Endodermal cell (in vitro differentiated cells): ENCODE data around the gene MAP3K5. TPM values are rescaled to one million over a fixed set of nuclear protein-coding genes. Genes with fewer than 3 reads are reported as not detected.

ENCODE experiments used
- DNase-seq: peaks from one replicate; pipeline ENCODE4 v3.0.0-alpha.2; 2017
- H3K27ac ChIP-seq: 2 replicates; pipeline ENCODE4 v1.5.1; 2013; ENCODE audit warnings: mild to moderate bottlenecking, low read depth, low read length, moderate library complexity
- H3K27me3 ChIP-seq: 2 replicates; pipeline ENCODE4 v1.6.1; 2013; ENCODE audit warnings: mild to moderate bottlenecking, low read length, moderate library complexity; ENCODE audit not compliant: insufficient read depth, control insufficient read depth, poor library complexity, severe bottlenecking
- H3K36me3 ChIP-seq: 2 replicates; pipeline ENCODE4 v1.7.0; 2013; ENCODE audit warnings: mild to moderate bottlenecking, low read length, moderate library complexity; ENCODE audit not compliant: control insufficient read depth, insufficient read depth
- H3K4me1 ChIP-seq: one replicate; pipeline ENCODE4 v1.7.0; 2013; ENCODE audit warnings: low read length; ENCODE audit not compliant: control insufficient read depth, insufficient read depth
- H3K4me3 ChIP-seq: 2 replicates; pipeline ENCODE4 v1.5.1; 2013; ENCODE audit warnings: mild to moderate bottlenecking, low read length, moderate library complexity
- H3K9ac ChIP-seq: 2 replicates; pipeline ENCODE4 v1.6.1; 2013; ENCODE audit warnings: mild to moderate bottlenecking, low read length, moderate library complexity; ENCODE audit not compliant: poor library complexity, severe bottlenecking; ENCODE audit errors: extremely low read depth
- H3K9me3 ChIP-seq: 2 replicates; pipeline ENCODE4 v1.6.1; 2013; ENCODE audit warnings: mild to moderate bottlenecking, low read length, moderate library complexity; ENCODE audit not compliant: control insufficient read depth
- H3K27ac Mint-ChIP-seq: 2 replicates; pipeline ENCODE4 v1.8.0; 2020; ENCODE audit warnings: mixed read lengths
- H3K27me3 Mint-ChIP-seq: 2 replicates; pipeline ENCODE4 v1.8.0; 2021; ENCODE audit warnings: mild to moderate bottlenecking, mixed read lengths; ENCODE audit not compliant: insufficient read depth
- H3K36me3 Mint-ChIP-seq: 2 replicates; pipeline ENCODE4 v1.8.0; 2020; ENCODE audit warnings: low read depth, mixed read lengths
- H3K4me1 Mint-ChIP-seq: 2 replicates; pipeline ENCODE4 v1.8.0; 2020; ENCODE audit warnings: mixed read lengths
- H3K4me3 Mint-ChIP-seq: 2 replicates; pipeline ENCODE4 v1.8.0; 2020; ENCODE audit warnings: mild to moderate bottlenecking, moderate library complexity, mixed read lengths
- H3K9me3 Mint-ChIP-seq: 2 replicates; pipeline ENCODE4 v1.8.0; 2020; ENCODE audit warnings: mild to moderate bottlenecking, mixed read lengths
- CTCF ChIP-seq: fragments of 200-600 bp; sonication (generic); conservative IDR thresholded peaks from 2 replicates; pipeline ENCODE4 v1.5.0; 2021; ENCODE audit warnings: antibody characterized with exemption, mild to moderate bottlenecking
- WGBS, 2 experiments: methylation state at CpG; one replicate each; pipeline versions ENCODE4 v1.1.5 to v1.1.7; 2013; ENCODE audit warnings: missing lambda C conversion rate in 2 of 2, mixed read lengths in 1 of 2; ENCODE audit not compliant: insufficient coverage in 1 of 2, insufficient read length in 1 of 2; 5-methylcytosine and 5-hydroxymethylcytosine counted together
- total RNA-seq, 2 donors: library from RNA; stranded (reverse); fragmentation: NEBNext Ultra II Directional in 1 of 2; extraction: Animal tissue kit (Norgen Biotek cat#: 25700) in 1 of 2; gene quantifications; 2 replicates in 1 of 2; 3 replicates in 1 of 2; pipeline ENCODE4 v1.2.1, GENCODE V29; 2021

Gene MAP3K5
- total RNA-seq, 2 donors from 2014 or later = 1.6 to 3.4 TPM

- Mint-ChIP-seq H3K36me3 (peaks cover 71% of the 10 kb centered on the region), H3K27me3 (no peaks in the 10 kb centered on the region), H3K9me3 (peaks cover 39% of the 10 kb centered on the region)
These were observed 39.7 kb upstream of the MAP3K5 start for GRCh38 chr6:136831873-136832562.

GRCh38 chr6:136826216-136826615, 33.9 kb upstream of the MAP3K5 start:
- peaks cover 18% of the 10 kb centered on the region for H3K9me3 ChIP-seq
- no peak overlapping the region for H3K4me3 ChIP-seq
- Mint-ChIP-seq H3K4me1 (peaks cover 4% of the 10 kb centered on the region), H3K4me3 (no peak overlapping the region), H3K36me3 (peaks cover 59% of the 10 kb centered on the region), H3K27ac (no peak overlapping the region), H3K27me3 (no peaks in the 10 kb centered on the region), H3K9me3 (peaks cover 15% of the 10 kb centered on the region)
- no peak overlapping the region for H3K9ac ChIP-seq
- TF ChIP-seq CTCF = no peak
- H3K36me3 ChIP-seq = peaks cover 35% of the 10 kb centered on the region
- H3K4me1 ChIP-seq = no peaks in the 10 kb centered on the region
- WGBS, 2 experiments = 98 to 100% methylated on average over 4 to 6 of the region's 6 CpGs
- no peak overlapping the region for H3K27ac ChIP-seq
- no peak for DNase-seq
- no peaks in the 10 kb centered on the region for H3K27me3 ChIP-seq

More at GRCh38 chr6:136831873-136832562, 39.7 kb upstream of the MAP3K5 start:
- Histone ChIP-seq H3K27me3 (no peaks in the 10 kb centered on the region), H3K4me3 (peak overlapping the region; percentile 41), H3K36me3 (peaks cover 40% of the 10 kb centered on the region), H3K9me3 (peaks cover 37% of the 10 kb centered on the region), H3K27ac (no peak overlapping the region), H3K9ac (no peak overlapping the region), H3K4me1 (no peaks in the 10 kb centered on the region)
- no peak for DNase-seq
- WGBS, 2 experiments = 100% methylated on average over 1 of the region's 1 CpG; no CpG with 5 or more reads in 1 of the 2 experiments
- Mint-ChIP-seq H3K27ac (no peak overlapping the region), H3K4me1 (no peaks in the 10 kb centered on the region), H3K4me3 (no peak overlapping the region)
- TF ChIP-seq CTCF = no peak

GRCh38 chr6:136823128-136823660, 30.9 kb upstream of the MAP3K5 start:
- no peaks in the 10 kb centered on the region for H3K4me1 ChIP-seq
- Mint-ChIP-seq H3K9me3 (no peaks in the 10 kb centered on the region), H3K4me1 (peaks cover 4% of the 10 kb centered on the region), H3K36me3 (peaks cover 31% of the 10 kb centered on the region), H3K27me3 (peaks cover 3% of the 10 kb centered on the region), H3K27ac (peak overlapping the region; percentile 79), H3K4me3 (peak overlapping the region; percentile 67)
- 84 to 91% methylated on average over 28 to 31 of the region's 31 CpGs for WGBS, 2 experiments
- H3K9me3 ChIP-seq = no peaks in the 10 kb centered on the region
- H3K9ac ChIP-seq = peak overlapping the region; percentile 41
- H3K27me3 ChIP-seq = no peaks in the 10 kb centered on the region
- no peak overlapping the region for H3K27ac ChIP-seq
- TF ChIP-seq CTCF = no peak
- DNase-seq = no peak
- H3K4me3 ChIP-seq = peak overlapping the region; percentile 81
- peaks cover 14% of the 10 kb centered on the region for H3K36me3 ChIP-seq
